ENCODE results near the gene MTHFSD. TPM values are rescaled to one million over a fixed set of nuclear protein-coding genes. Genes with fewer than 3 reads are reported as not detected.

MTHFSD gene
- total RNA-seq: 13.6 and 19.6 TPM in 2 replicates

GRCh38 chr16:86554917-86555703 is at the start of gene MTHFSD:
TSS of gene MTHFSD (minus strand) at chr16:86555235. CDS start at chr16:86555184, 51 bp downstream.

GRCh38 chr16:86578061-86578599 is 23.1 kb upstream of the MTHFSD start, which contains the start of gene FOXL1:
TSS of gene FOXL1 (plus strand) at chr16:86578549. CDS start at chr16:86578724, 175 bp downstream.

GRCh38 chr16:86566601-86566965 is 11.5 kb upstream of the MTHFSD start, which contains the start of gene FOXC2:
TSS of gene FOXC2 (plus strand) at chr16:86566829. CDS start at chr16:86567336, 507 bp downstream.

GRCh38 chr16:86510465-86511261 is 44.4 kb downstream of the MTHFSD start, which contains the start of gene FOXF1:
TSS of gene FOXF1 (plus strand) at chr16:86510527. CDS start at chr16:86510570, 43 bp downstream.

Other genes with a start within 250 kb of the MTHFSD start
- 0.19 and 0.65 TPM in 2 replicates for gene FOXF1, start 44.7 kb downstream of the MTHFSD start, total RNA-seq
- 3.1 and 5.9 TPM in 2 replicates for gene FOXC2, start 11.6 kb upstream of the MTHFSD start, total RNA-seq
- gene FOXL1, start 23.3 kb upstream of the MTHFSD start, total RNA-seq: 3.2 and 4.6 TPM in 2 replicates